GM18498 (cell line): ENCODE data around the gene SLC8B1.

Source experiments
- ATAC-seq: cut with Tn5 transposase; IDR thresholded peaks from one replicate; pipeline ENCODE4 v1.9.1; 2021; ENCODE audit warnings: mild to moderate bottlenecking, moderate library complexity; ENCODE audit not compliant: unreplicated experiment

Gene SLC8B1

GRCh38 chr12:113296557-113297213, 38.2 kb downstream of the SLC8B1 start:
- ATAC-seq: no peak

- ATAC-seq: no peak
Measured at GRCh38 chr12:113295886-113296556, 38.9 kb downstream of the SLC8B1 start.

DNA sequence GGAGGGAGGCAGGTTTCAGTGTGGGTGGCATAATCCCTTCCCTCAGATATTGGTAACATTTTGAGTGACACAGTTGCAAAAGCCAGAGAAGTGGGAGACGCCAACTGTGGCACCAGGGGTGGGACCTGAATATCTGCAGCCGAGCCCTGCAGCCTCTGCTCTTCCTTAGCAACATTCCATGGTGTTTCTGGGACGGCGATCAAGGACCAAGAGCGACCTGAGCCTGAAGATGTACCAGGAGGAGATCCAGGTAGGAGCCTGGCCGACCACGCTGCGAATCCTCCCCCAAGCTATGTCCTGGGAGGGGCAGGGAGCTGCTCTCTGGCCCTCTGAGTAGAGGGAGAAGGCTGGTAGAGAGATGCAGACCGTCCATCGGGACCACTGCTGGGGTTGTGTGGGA, 41.8 kb downstream of the SLC8B1 start:
- ATAC-seq: no peak

GRCh38 chr12:113292547-113292946, 42.4 kb downstream of the SLC8B1 start:
- ATAC-seq: no peak

- no peak for ATAC-seq
Measured at GRCh38 chr12:113292091-113292490, 42.8 kb downstream of the SLC8B1 start.

- no peak for ATAC-seq
Measured at GRCh38 chr12:113291586-113291985, 43.3 kb downstream of the SLC8B1 start.

DNA sequence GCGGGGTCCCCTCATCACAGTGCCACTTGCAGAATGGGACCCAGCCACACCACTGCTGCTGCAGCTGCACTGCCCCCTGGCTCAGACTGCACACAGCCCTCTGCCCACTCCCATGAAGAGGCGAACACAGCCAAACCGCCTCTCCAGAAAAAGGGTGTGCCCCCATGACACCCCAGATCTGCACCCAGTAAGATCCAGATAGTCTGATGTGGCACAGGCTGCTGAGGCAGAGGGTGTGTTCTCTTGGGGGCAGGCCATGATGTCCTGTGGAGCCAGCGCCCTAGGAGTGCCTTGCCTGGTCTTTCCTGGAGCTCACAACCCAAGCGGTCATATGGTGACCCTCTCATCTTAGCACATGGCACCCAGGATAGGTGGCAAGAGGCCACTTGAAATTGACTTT, 44.4 kb downstream of the SLC8B1 start:
- no peak for ATAC-seq

- ATAC-seq: no peak
Measured at GRCh38 chr12:113289361-113289760, 45.5 kb downstream of the SLC8B1 start.

- ATAC-seq: no peak
Measured at GRCh38 chr12:113287899-113288282, 47.0 kb downstream of the SLC8B1 start.

- no peak for ATAC-seq
Measured at GRCh38 chr12:113287146-113287898, 47.6 kb downstream of the SLC8B1 start.

GRCh38 chr12:113286712-113287111, 48.2 kb downstream of the SLC8B1 start:
- ATAC-seq: no peak

GRCh38 chr12:113285679-113286610, 49.0 kb downstream of the SLC8B1 start:
- ATAC-seq: no peak

- no peak for ATAC-seq
Measured at GRCh38 chr12:113284751-113285150, 50.2 kb downstream of the SLC8B1 start.

DNA sequence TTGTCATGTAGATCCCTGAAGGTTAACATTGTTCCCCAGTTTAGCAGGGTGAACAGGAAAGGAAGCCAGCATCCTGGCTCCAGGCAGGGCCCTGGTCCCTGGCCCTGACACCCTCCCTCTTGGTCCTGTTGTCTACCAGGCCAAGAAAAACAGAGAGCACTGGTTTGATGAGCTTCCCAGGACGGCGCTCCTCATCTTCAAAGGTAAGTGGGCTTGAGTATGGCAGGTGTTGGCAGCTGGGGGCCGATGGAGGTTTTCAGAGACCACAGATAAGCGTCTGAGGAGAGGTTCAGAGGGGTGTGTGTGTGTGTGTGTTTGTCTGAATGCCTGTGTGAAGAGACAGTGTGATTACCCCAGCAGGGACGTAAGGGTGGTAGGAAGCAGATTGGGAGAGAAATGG, 56.3 kb downstream of the SLC8B1 start:
- ATAC-seq: no peak

DNA sequence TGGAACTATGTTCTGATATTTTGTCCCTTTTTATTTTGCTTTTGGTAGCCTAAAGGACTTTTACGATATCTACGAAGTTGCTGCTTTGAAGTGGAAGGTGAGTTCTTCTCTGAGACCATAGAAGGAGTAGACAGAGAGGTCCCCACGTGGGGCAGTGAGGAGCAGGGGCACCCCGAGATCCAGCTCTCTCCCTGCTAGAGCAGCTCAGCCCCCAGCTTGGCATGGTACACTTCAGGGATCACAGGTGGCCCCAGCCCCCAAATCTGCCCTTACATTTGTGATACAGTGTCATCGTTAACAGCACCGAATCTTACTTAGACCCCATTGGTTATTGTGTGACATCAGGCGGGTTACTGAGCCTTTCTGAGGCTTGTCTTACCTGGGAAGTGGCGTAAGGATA, 56.8 kb downstream of the SLC8B1 start:
- ATAC-seq: no peak

DNA sequence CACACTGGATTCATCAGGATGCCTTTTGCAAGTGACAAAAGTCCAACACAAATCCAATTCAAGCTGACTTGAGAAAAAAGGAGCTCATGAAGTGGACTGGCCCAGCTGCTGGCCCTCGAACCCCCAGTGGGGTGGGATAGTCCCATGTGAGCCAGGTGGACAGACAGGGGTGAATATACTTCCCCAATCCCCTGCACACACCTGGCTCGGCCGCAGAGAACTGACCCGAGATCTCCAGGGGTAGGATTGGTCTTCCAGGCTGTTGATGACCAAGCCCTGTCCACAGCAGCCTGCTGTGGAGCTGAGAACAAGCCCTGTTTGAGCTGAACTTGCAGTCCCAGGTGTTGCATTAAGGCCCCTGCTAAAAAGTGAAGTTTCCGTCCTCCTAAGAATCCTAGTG, 57.4 kb downstream of the SLC8B1 start:
- no peak for ATAC-seq

DNA sequence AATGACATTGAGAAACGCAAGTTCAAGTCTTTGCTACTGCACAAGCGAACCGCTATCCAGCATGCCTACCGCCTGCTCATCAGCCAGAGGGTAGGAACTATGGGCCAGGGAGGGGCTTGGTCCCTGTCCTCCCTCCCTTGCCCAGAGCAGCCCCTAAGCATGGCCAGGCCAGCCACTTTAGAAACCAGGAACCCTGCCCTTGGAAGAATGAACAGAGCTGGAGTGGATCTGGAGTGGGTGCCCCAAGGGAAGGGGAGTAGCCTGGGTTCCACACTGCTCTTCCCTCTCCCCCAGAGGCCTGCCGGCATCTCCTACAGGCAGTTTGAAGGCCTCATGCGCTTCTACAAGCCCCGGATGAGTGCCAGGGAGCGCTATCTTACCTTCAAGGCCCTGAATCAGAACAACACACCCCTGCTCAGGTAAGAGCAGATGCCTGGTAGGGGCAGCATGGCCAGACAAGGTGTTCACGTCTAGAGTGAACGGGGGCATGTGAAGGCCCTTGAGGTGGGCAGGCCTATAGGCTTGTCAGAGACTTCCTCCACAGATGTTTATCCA, 57.9 kb downstream of the SLC8B1 start:
- ATAC-seq: no peak

- no peak for ATAC-seq
Measured at GRCh38 chr12:113276306-113276705, 58.6 kb downstream of the SLC8B1 start.

GRCh38 chr12:113274848-113275247, 60.1 kb downstream of the SLC8B1 start:
- ATAC-seq: no peak

DNA sequence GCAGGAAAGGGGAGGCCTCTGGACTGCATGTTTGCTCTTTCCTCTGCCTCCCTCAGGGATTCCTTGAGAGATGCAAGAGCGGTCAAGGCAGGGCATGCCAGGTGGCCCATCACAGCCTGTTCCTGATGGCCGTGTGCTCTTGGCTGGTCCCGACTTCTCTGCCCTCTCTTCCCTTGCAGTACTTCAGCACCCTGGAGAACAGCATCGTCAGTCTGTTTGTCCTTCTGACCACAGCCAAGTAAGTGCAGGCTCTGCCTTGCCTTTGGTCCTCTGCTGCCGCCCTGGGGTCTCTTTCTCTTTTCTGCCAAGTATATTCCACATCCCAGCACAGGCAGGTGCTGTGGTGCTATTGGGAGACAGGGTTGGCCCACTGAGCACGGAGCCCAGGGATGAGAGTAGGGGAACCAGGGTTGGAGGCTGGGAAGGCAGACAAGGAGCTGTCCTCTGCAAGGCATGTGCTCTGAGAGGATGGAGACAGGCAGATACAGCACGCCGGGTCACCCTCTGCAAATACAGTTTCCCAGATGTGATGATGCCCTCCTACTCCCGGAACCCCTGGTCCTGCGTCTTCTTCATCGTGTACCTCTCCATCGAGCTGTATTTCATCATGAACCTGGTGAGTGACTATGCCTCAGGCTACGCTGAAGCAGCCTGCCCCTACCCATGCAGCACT, 61.7 kb downstream of the SLC8B1 start:
- no peak for ATAC-seq
